AML-193 (cell line): Measurements from ENCODE around the gene SAT1.
"Not testable (repeated sequence)": the region's sequence is repeated elsewhere in the genome, so short reads cannot be mapped to it uniquely, and the experiment has no call there.

Source experiments
- DNase-seq, 2 experiments: peaks; one replicate each; lab custom pipeline; 2025; lab: John Stamatoyannopoulos, UW

The SAT1 gene

DNA sequence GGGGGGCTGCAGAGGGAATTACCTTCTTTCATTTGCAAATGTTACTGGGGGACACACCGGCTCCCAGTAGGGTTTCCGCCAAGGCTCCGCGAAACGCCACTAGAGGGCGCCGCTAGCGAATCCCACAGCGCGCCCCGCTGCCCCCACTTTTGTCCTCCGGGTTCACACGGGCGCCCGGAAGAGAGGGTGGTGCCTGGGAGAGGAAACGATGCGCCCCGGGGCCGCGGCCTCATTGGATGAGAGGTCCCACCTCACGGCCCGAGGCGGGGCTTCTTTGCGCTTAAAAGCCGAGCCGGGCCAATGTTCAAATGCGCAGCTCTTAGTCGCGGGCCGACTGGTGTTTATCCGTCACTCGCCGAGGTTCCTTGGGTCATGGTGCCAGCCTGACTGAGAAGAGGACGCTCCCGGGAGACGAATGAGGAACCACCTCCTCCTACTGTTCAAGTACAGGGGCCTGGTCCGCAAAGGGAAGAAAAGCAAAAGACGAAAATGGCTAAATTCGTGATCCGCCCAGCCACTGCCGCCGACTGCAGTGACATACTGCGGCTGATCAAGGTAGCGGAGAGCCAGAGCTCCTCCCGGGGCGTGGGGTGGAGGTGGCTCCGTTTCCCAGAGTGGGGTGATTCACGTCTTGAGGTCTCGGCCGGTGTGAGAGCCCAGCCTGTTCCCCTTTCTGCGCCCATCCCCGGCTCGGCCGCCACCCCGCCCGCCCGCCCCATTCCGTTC, at the start of gene SAT1:
Gene SAT1 (plus strand): TSS at position 311 of the 726 bp plus-strand sequence. CDS start 179 bp downstream, at position 490.
- DNase-seq, result peak; percentile 76 to 81

DNA sequence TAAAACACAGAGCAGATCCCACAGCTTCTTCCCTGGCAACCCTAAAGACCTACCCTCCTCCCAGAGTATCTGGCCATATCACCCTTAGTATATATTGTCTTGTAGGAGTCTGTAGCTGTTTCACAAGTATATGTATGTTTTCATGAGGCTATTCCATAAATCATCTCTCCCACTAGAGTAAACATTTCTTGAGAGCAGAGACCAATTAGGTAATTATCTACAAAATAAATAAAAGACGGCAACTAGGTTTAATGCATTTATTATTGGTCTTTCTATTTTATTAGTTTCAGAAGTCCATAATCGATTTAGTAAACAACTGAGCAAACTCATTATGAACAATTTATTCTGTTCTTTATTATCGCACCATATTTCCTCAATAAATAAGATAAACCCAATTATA, 46.9 kb upstream of the SAT1 start:
- DNase-seq, result no peak

DNA sequence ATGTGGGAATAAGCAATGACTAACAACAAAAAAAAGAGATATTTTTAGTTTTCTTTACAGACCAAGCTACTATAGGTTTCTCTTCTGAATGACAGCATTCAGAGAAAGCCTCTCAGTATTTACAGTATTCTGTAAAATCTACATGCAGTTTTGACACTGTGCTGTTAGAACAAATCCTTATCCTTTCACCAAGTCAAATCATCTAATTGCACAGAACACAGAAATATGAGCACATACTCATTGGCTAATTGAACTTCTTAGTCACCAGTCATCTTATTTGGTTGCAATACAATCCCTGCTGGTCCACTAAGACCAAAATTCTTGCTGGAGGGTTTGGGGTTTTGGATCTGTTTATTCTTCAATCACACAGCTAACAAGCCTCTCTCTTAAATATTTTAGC, 45.6 kb upstream of the SAT1 start:
- DNase-seq, result no peak

DNA sequence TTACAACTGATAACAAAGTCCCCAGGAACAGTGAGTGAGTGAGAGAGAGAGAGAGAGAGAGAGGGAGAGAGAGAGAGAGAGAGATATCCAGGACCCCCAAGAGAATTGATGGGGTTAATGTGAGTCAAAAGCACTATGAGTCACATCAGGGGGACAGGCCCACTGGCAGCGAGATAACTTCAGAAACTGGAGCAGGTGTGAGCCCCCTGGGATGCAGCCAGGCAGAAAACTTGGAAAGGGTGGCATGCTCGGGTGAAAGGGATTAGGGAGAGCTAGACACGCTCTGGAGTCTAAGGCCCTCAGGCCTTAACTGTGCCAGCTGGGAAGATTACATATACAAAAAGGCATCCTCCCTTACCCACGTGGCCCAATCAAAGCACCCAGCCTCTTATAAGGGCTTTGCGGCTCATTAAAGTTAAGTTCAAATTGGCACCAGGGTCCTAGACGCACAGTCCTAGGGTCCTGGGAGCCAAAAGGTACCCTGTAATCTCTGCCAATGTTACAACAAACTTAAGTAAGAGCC, 40.7 kb upstream of the SAT1 start:
- DNase-seq, result peak in 1 of 2 experiments; percentile 2

DNA sequence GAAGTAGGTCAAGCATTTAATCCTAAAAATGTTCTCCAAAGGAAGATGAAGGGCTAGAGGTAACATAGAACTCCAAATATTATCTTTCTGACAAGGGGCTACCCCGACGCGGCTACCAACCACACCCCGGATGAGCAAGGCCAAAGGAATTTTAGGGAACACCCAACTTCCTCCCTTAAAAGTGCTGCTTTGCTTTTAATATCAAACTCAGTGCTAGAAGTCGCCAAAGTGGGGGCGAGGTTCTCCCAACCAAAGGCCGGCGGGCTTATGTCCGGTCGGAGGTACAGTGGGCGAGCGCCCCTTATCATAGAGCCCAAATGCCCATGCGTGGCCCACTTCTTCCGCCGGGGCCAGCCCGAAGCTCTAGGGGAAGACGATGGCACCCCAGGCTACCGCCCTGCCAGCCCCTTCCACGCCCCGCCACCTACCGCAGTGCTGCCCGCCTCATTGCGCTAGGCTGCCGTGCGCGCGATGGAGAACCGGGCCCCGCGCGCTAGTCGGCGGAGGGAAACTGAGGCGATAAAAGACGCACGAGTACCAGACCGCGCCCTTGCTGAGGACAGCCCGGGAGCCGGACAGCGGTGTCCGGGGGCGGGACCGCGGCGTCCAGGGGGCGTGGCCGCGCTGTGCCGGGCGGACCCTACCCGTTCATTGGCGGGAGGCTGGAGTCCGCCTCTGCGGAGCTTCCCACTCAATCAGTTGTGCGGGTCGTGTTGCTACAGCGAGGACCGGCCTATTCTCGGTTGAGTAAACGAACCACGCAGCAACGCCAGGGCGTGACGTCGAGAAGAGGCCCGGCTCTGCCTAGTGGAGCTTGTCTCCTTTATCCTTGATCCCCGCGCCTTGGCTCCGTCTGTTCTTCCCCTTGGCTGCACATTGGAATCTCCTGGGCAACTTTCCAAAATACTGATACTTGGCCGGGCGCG, 40.0 kb upstream of the SAT1 start, which contains the start of gene ACOT9:
Gene ACOT9 (minus strand): TSS at position 580 of the 926 bp plus-strand sequence. CDS start 132 bp downstream, at position 448.
- peak; percentile 48 to 51 for DNase-seq

DNA sequence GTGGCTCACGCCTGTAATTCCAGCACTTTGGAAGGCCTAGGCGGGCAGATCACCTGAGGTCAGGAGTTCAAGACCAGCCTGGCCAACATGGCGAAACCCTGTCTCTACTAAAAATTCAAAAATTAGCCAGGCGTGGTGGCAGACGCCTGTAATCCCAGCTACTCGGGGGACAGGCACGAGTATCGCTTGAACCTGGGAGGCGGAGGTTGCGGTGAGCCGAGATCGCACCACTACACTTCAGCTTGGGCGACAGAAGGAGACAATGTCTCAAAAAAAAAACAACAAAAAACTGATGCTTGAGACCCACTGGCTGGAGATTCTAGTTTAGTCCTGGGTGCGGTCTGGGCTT, 39.4 kb upstream of the SAT1 start:
- not testable (repeated sequence) for DNase-seq

DNA sequence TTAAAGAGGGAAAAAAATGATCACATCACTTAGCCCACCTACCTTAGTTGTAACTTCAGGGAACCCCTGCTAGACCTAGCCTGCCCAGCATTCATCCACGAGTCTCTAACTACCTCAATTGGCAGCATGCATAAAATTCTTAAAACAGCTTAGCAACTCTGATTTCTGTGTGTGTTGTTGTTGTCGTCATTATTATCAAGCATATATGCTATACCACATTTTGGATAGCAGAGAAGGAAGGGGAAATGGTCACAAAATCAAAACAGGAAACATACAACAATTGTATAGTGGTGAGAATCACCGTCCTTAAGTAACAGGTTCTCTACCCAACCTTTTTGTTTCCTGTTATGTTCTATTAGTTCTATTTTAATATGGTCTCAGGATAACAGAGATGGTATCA, 37.2 kb upstream of the SAT1 start:
- no peak for DNase-seq

DNA sequence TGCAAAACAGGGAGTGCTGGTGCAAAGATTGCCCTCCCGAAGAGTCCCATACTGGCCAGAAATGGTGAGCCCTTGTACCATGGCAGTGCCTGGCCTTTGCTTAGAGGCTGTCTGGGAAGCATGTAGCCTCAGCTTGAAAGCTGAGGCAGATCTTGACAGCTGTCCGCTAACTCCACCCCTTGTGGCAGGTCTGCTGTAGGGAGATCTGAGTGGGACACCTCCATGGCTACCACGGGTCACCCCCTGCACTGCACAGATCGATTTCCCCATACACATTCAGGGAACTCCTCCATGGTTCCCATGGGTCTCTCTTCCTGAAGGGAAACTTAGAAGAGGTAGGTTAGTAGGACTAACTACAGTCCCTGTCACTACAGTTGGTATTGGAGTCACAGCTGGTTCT, 33.8 kb upstream of the SAT1 start:
- no peak for DNase-seq

DNA sequence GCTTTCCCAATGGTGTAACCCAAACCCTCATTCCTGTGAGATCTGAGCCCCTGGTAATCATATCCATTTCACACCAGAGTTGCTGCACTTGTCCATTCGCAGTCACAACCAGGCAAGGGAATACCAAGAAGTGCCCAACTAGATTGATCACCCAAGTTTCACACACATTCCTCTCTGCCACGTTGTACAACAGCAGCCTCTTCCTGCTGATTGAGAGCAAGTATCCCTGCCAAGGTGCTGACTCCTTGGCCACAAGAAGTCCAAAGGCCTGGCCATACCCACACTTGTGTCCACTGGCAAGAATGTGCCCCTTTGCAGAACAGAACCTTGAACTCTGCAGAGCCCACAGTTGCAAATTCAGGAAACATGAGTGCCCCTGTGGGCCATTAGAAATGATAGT, 33.4 kb upstream of the SAT1 start:
- no peak for DNase-seq

DNA sequence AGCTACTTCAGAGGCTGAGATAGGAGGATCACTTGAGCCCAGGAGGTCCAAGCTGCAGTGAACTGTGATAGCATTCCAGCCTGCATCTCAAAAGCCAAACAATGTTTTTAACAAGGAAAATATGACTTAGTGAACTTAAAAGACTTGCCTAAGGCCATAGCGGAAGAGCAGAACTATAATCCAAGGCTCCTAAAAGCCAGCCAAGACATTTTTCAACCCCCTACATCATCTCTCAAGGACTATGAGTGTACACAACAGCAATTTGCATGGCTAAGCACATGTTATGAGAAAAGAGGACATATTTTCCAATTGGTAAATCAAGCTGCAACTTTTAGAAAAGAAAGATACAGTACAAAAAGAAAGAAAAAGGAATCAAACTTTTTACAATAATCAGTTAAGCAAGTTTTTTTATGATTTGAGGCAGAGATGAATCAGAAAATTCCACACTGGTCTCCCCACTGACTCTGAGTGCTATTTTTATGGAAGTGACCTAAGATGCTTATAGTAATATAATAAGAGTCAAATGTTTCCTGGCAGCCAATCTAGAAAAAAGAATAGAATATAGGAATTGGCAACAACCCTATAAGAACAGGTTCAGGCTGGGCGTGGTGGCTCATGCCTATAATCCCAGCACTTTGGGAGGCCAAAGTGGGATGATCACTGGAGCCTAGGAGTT, 30.1 kb upstream of the SAT1 start:
- DNase-seq, result no peak

DNA sequence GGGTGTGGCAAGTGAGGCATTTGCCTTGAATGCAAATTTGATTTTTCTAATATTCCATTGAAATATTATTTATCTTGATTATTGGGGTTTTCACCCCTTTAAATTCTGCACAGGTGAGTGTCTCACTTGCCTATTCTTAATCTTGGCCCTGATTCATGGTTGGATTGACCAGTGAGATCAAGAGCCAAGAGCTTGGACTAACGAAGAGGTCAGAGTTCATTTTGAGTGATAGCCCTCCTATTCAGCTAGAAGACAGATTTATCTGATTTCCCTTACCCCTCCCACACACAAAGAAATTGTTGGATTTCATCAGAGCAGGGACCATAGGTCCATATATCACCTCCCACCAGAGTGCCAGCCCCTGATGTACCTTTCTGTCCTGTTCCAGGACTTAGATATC, 28.3 kb upstream of the SAT1 start:
- DNase-seq, result no peak

DNA sequence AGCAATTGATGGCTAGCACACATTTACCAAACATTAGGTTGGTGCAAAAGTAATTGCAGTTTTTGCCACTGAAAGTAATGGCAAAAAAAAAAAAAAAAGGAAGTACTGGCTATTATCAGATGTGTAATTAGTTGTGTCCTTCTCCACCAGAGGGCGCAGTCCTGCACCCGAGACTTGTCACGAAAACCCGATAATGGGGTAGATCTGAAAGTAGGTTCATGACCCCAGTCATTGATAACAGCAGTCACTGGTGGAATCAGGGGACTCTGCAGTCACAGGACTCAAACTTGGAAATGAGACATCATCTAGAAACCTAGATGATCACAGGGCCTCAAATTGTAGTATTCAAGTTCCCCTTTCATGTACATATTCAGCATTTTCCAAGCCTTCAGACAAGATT, 26.8 kb upstream of the SAT1 start:
- DNase-seq, result peak; percentile 30 to 44

DNA sequence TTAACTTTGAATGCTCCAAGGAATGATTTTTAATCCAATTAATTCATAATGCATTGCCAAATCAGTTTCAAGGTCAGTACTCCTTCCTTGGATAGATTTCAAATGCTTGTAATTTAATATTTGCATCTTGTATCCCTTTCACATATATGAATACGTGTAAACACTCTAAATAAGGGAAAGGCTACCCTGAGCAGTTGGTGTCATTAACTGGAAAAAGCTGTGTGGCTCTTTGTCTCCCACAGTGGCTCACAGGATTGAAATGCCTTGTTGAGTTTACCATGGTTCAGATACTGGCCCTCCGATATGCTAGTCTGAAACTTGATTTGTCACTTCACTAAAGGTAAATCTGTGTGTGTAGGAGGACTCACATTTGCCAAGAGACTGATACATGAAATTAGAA, 23.2 kb upstream of the SAT1 start:
- no peak for DNase-seq

DNA sequence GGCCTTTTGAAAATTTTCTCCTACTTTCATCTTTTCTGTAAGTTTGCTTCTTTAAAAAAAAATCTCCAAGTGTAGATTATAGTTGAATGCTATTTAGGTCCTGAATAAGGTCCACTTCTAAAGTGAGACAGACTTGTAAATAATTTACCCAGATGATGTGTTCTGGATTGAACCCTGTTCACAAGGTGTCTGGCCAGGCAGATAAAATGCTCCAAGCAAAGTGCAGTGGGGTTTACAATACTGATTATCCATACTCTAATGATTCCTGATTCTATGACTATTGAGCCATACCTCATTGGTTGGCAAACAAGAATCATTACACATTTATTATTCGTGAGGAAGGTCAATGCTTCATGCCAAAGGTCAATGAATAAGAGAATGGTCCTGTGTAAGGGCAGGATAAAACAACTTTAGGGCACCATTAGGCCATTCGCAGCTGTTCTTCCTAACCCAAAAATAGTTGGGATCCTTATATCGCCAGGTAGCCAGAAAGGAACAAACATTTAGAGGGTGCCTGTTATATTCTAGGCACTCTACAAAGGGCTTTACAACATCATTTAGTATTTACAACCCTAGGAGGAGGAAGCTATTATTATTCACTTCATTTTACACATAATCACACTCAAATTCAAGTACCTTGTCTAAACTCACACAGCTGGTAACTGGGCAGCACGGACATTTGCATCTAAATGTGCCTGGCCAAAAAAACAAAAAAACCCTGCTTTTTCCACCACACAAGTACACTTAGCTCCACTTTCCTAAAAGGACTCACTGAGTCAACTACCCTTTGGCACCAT, 18.6 kb upstream of the SAT1 start:
- DNase-seq, result no peak

DNA sequence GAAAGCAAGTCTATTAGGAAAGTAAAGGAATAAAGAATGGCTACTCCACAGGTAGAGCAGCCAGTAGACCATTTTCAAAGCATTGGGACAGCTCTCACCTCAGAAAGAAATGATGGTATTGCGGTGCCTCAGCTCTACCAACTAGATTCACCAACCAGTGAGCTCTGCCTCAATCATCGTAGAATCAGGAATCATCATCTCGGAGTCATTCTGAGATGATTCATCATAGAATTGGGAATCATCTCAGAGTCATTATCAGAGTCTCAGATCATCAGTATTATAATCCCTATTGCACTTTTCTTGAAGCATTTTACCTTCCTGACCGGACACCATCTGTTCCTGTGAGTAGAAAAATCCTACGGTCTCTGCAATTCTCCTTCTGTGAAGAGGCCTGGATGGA, 17.5 kb upstream of the SAT1 start:
- DNase-seq, result no peak

DNA sequence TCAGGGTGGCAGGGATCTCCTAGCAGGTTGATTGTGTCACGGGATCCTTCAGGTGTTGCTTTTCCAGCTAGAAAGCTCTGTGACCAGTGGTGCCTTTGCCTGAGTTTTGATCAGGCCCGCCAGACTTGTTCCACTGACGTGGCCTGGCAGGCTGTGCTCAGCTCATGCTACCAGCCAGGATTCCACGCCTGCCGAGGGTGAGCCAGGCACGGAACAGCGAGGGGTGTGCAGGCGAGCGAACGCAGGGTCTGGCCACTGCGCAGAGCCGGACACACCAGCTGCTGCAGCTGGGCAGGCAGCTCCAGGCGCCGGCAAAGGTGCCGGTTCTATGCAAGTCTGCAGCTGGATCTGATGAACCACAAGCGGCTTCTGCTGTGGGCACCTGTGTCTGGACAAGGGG, 17.1 kb upstream of the SAT1 start:
- DNase-seq, result no peak

DNA sequence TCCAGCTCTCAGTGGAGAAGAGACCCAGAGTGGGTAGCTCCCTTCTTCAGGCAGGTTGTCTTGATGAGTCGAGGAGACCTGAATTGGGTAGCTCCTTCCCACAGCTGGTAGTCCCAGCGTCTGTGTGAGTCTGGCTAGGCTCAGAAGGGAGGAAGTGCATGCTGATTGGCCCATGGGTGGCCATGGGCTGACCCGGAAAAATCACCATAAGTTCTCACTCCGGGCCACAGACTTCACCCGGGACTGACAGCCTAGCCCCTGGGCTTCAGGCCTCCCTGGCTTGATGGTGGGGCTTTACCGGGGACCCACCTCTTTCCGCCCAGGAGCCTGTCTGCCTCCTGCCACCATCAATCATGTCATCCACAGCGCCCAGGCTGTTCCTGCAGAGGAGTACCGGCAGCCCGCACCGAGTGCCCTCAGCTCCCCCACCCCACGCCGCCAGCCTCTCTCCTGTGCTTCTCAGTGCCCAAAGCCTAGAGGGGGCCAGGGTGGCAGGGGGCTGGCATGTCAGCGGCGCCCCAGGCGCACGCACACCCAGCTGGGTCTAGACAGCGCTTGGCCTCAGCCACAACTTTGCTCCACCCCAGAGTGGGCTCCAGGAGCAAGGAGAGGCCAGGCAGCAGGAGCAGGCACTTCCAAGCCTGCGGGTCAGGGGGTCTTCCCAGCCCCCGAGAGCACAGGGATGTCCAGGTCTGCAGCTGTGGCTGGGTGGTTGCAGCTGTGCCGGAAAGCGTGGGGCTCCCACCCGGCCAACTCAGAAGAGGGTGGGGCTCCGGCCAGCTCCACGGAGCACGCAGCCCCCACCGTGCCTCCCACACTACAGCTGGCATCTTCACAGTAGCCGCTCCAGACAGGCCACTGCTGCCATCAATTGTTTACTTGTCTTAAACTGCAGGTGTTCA, 16.1 kb upstream of the SAT1 start:
- DNase-seq, result no peak

DNA sequence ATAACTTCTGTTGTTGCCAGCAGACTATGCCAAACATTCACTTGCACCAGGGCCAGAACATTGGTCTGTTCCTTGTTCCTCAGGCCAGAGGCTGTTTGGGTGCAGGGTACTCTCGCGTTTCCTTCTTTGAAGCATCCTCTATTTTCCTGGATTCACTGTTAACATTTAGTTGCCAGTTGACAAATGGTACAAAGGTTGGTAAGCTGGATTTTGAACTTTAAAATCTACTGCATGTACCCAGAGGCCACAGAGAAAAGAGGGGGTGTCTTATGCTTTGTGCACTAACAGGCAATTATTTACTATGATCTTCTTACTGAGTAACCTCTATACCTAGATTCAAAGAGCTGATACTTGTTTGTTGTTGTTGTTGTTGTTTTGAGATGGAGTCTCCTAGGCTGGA, 12.8 kb upstream of the SAT1 start:
- no peak for DNase-seq

DNA sequence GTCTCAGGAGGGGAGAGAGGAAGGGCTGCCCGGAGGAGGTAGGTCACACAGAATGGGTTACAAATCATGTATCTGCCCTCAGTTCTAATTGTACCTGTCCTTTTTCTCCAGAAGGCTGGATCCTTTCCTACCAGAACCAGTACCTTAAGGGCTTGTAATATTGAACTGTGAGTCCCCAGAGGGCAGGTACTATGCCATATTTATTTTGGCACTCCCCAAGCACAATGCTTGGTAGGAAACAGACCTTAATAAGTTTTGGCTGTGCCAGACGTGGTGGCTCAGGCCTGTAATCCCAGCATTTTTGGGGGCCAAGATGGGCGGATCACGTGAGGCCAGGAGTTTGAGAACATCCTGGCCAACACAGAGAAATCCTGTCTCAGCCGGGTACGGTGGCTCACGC, 11.9 kb upstream of the SAT1 start:
- DNase-seq, result not testable (repeated sequence)

DNA sequence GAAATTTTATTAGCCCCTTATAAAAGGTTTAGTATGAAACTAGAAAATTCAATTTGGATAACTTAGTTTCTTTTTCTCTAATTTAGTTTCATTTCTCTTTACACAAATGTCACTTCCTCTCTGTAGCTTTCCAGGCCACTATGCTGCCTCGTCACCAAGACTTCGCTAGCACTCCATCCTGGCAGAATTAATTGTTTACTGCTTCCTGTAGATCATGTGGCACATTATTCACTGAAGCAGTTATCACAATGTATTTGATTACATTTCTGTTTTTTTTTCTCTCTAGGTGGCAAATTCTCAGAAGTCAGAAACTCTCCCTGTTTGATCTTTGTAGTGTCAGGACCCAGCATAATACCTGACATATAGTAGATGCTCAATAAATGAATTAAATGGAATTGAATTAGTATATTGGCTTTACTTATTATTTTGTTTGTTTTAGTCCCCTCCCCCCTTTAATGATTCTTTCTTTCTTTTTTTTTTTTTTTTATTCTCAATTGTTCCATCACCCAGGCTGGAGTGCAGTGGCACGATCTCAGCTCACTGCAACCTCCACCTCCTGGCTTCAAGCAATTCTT, 9.3 kb upstream of the SAT1 start:
- DNase-seq, result peak; percentile 3 to 9
